Epithelial cell of esophagus (primary cell): Measurements from ENCODE around the gene MYO9A.

Source experiments
- DNase-seq: peaks from one replicate; pipeline ENCODE4 v3.0.0; 2010; ENCODE audit warnings: low read depth
- H3K4me3 ChIP-seq: 2 replicates; pipeline ENCODE4 v1.5.1; 2011; ENCODE audit warnings: mild to moderate bottlenecking, low read length, control low read depth
- CTCF ChIP-seq: IDR thresholded peaks from 2 replicates; pipeline ENCODE4 v1.5.1; 2011; ENCODE audit warnings: low read depth, mild to moderate bottlenecking, low read length, control low read depth, inconsistent platforms; ENCODE audit not compliant: insufficient read depth; ENCODE audit errors: missing control alignments

MYO9A gene

GRCh38 chr15:71997691-71998090 lies 120.3 kb downstream of the MYO9A start:
- DNase-seq: no peak

GRCh38 chr15:71975816-71976150 lies 142.2 kb downstream of the MYO9A start:
- H3K4me3 ChIP-seq: no peak overlapping the region
- no peak for TF ChIP-seq CTCF
- no peak for DNase-seq

More at GRCh38 chr15:71997691-71998090, 120.3 kb downstream of the MYO9A start:
- no peak for TF ChIP-seq CTCF
- H3K4me3 ChIP-seq: no peak overlapping the region

- H3K4me3 ChIP-seq: no peak overlapping the region
- no peak for TF ChIP-seq CTCF
- DNase-seq: peak; percentile 5
These were observed 143.7 kb downstream of the MYO9A start for GRCh38 chr15:71974211-71974610.

- DNase-seq: no peak
- TF ChIP-seq CTCF: no peak
- H3K4me3 ChIP-seq: no peak overlapping the region
These were observed 144.6 kb downstream of the MYO9A start for GRCh38 chr15:71973366-71973765.

- no peak for TF ChIP-seq CTCF
- H3K4me3 ChIP-seq: no peak overlapping the region
- DNase-seq: peak; percentile 45
These were observed 146.0 kb downstream of the MYO9A start for GRCh38 chr15:71971905-71972304.

- DNase-seq: no peak
- no peak for TF ChIP-seq CTCF
- no peak overlapping the region for H3K4me3 ChIP-seq
These were observed 147.5 kb downstream of the MYO9A start for GRCh38 chr15:71970435-71970834.

- DNase-seq: no peak
These were observed 155.4 kb downstream of the MYO9A start for GRCh38 chr15:71962537-71962936.

More at GRCh38 chr15:71962537-71962936, 155.4 kb downstream of the MYO9A start:
- TF ChIP-seq CTCF: no peak
- H3K4me3 ChIP-seq: no peak overlapping the region
